Keratinocyte (primary cell): ENCODE data around the gene ITGB5. TPM values are rescaled to one million over a fixed set of nuclear protein-coding genes. Genes with fewer than 3 reads are reported as not detected.

Experiments used
- DNase-seq: peaks from one replicate; pipeline ENCODE4 v3.0.0-alpha.2; 2011; ENCODE audit warnings: low read depth, missing footprints, low spot score
- FAIRE-seq: peaks from 2 replicates; lab custom pipeline; 2011; peaks lifted over from hg19 to GRCh38; lab: Jason Lieb, UNC
- H2AFZ ChIP-seq: 2 replicates; pipeline ENCODE4 v1.6.0; 2012; ENCODE audit warnings: low read length, control low read depth, inconsistent platforms; ENCODE audit not compliant: control insufficient read depth
- H3K27ac ChIP-seq: 2 replicates; pipeline ENCODE4 v1.5.1; 2011; ENCODE audit warnings: low read length; ENCODE audit not compliant: control insufficient read depth, insufficient read depth
- H3K27me3 ChIP-seq: 3 replicates; pipeline ENCODE4 v1.6.0; 2011; ENCODE audit warnings: low read length; ENCODE audit not compliant: control insufficient read depth, insufficient read depth; ENCODE audit errors: extremely low read depth
- H3K36me3 ChIP-seq, 2 experiments: 2 replicates in 1 of 2; 3 replicates in 1 of 2; pipeline ENCODE4 v1.5.1; 2011; ENCODE audit warnings: low read length in 2 of 2, mild to moderate bottlenecking in 1 of 2; ENCODE audit not compliant: control insufficient read depth in 2 of 2, insufficient read depth in 2 of 2; ENCODE audit errors: extremely low read depth in 1 of 2
- H3K4me1 ChIP-seq: 3 replicates; pipeline ENCODE4 v1.5.1; 2011; ENCODE audit warnings: low read length; ENCODE audit not compliant: control insufficient read depth, insufficient read depth; ENCODE audit errors: extremely low read depth
- H3K4me2 ChIP-seq: 3 replicates; pipeline ENCODE4 v1.6.0; 2011; ENCODE audit warnings: low read depth, low read length; ENCODE audit not compliant: control insufficient read depth, insufficient read depth; ENCODE audit errors: extremely low read depth
- H3K4me3 ChIP-seq, 3 experiments: fragments of 200-600 bp in 1 of 3; sonication (generic) in 1 of 3; 2 replicates in 2 of 3; 3 replicates in 1 of 3; pipeline ENCODE4 v1.5.1; 2011 to 2016; ENCODE audit warnings: low read length in 3 of 3, mild to moderate bottlenecking in 3 of 3, control low read depth in 2 of 3, inconsistent platforms in 1 of 3, low read depth in 1 of 3, mixed read lengths in 1 of 3, mixed run types in 1 of 3, moderate library complexity in 1 of 3; ENCODE audit not compliant: control insufficient read depth in 2 of 3, insufficient read depth in 2 of 3; ENCODE audit errors: extremely low read depth in 1 of 3
- H3K79me2 ChIP-seq: 2 replicates; pipeline ENCODE4 v1.6.0; 2012; ENCODE audit warnings: low read length; ENCODE audit not compliant: control insufficient read depth, insufficient read depth
- H3K9ac ChIP-seq: 3 replicates; pipeline ENCODE4 v1.6.0; 2011; ENCODE audit warnings: low read length; ENCODE audit not compliant: control insufficient read depth, insufficient read depth; ENCODE audit errors: extremely low read depth
- H3K9me1 ChIP-seq: 3 replicates; pipeline ENCODE4 v1.6.0; 2011; ENCODE audit warnings: low read length; ENCODE audit not compliant: control insufficient read depth, insufficient read depth; ENCODE audit errors: extremely low read depth
- H3K9me3 ChIP-seq: 2 replicates; pipeline ENCODE4 v1.5.1; 2012; ENCODE audit warnings: low read depth, low read length; ENCODE audit not compliant: control insufficient read depth
- H4K20me1 ChIP-seq: 3 replicates; pipeline ENCODE4 v1.6.0; 2011; ENCODE audit warnings: low read length; ENCODE audit not compliant: control insufficient read depth, insufficient read depth; ENCODE audit errors: extremely low read depth
- CTCF ChIP-seq, 3 experiments: IDR thresholded peaks in 1 of 3; conservative IDR thresholded peaks in 1 of 3; optimal IDR thresholded peaks in 1 of 3; 2 replicates in 2 of 3; 3 replicates in 1 of 3; pipeline versions ENCODE3 to v1.5.1; 2011; ENCODE audit warnings: low read length in 3 of 3, mild to moderate bottlenecking in 3 of 3, moderate library complexity in 2 of 3, control low read depth in 1 of 3, inconsistent platforms in 1 of 3; ENCODE audit not compliant: insufficient read depth in 2 of 3; ENCODE audit errors: extremely low read depth in 1 of 3
- EZH2 ChIP-seq: IDR thresholded peaks from one replicate; pipeline ENCODE4 v1.6.1; 2012; ENCODE audit warnings: inconsistent platforms, mild to moderate bottlenecking, low read length, moderate library complexity
- dilution Hi-C: fragments of 300-500 bp; cut with MboI; formaldehyde crosslinking; loops from one replicate; pipeline ENCODE4 v1.7.0; 2020; ENCODE audit warnings: low sequenced_read_pairs; ENCODE audit not compliant: extremely low pct_ligation_motif_present
- polyA plus RNA-seq, 5 experiments: library from polyadenylated mRNA; depleted of rRNA in 3 of 5; stranded (reverse) in 3 of 5; stranded (forward) in 1 of 5; unstranded in 1 of 5; fragments of >200 nt; gene quantifications; 1 replicate in 1 of 5; 2 replicates in 3 of 5; 3 replicates in 1 of 5; pipeline versions ENCODE4 v1.2.1 to v1.2.3, GENCODE V29; 2011 to 2012; ENCODE audit warnings: missing spikeins in 2 of 5, low read depth in 1 of 5, low replicate concordance in 1 of 5

The ITGB5 gene
- polyA plus RNA-seq, 1 donor (not counting 4 experiments of a cell fraction or from before 2014, with no cell fraction given), result 136 TPM

- no peak for FAIRE-seq
- H3K79me2 ChIP-seq, result peaks cover 16% of the 10 kb centered on the region
- TF ChIP-seq CTCF (optimal IDR thresholded peaks at IDR 0.05 in 1 of 3, IDR thresholded peaks at IDR 0.05 in 1 of 3, conservative IDR thresholded peaks at IDR 0.05 in 1 of 3; ENCODE audit: extremely low read depth in 1 of 3, insufficient read depth in 2 of 3, low read length in 3 of 3), result no peak
- H3K9ac ChIP-seq, result no peak overlapping the region
- DNase-seq, result no peak
- no peaks in the 10 kb centered on the region for H4K20me1 ChIP-seq
- H3K27me3 ChIP-seq, result no peaks in the 10 kb centered on the region
- no peak overlapping the region for H2AFZ ChIP-seq
- no peaks in the 10 kb centered on the region for H3K9me3 ChIP-seq
- H3K4me2 ChIP-seq, result no peak overlapping the region
- no peak overlapping the region for H3K27ac ChIP-seq
- H3K9me1 ChIP-seq, result peaks cover 4% of the 10 kb centered on the region
- H3K4me3 ChIP-seq, result no peak overlapping the region
- peaks cover 43% of the 10 kb centered on the region for H3K4me1 ChIP-seq
- peaks cover 17 to 27% of the 10 kb centered on the region in 2 experiments for H3K36me3 ChIP-seq
- dilution Hi-C loops, result no loop called here
Observed at GRCh38 chr3:124836448-124836847, 50.7 kb downstream of the ITGB5 start.

- dilution Hi-C loops, result no loop called here
- Histone ChIP-seq H3K9me3 (no peaks in the 10 kb centered on the region), H3K79me2 (peaks cover 16% of the 10 kb centered on the region), H3K27ac (peak overlapping the region; percentile 74), H3K4me1 (peaks cover 43% of the 10 kb centered on the region), H3K9me1 (peaks cover 4% of the 10 kb centered on the region), H3K4me2 (peak overlapping the region; percentile 76), H3K27me3 (no peaks in the 10 kb centered on the region), H3K9ac (peak overlapping the region; percentile 70), H3K36me3 (peaks cover 12 to 26% of the 10 kb centered on the region in 2 experiments), H2AFZ (no peak overlapping the region), H3K4me3 (peak overlapping the region in 1 of 3 experiments; percentile 41), H4K20me1 (no peaks in the 10 kb centered on the region)
- TF ChIP-seq CTCF (optimal IDR thresholded peaks at IDR 0.05 in 1 of 3, IDR thresholded peaks at IDR 0.05 in 1 of 3, conservative IDR thresholded peaks at IDR 0.05 in 1 of 3; ENCODE audit: extremely low read depth in 1 of 3, insufficient read depth in 2 of 3, low read length in 3 of 3) (peak in 1 of 3 experiments; percentile 18), EZH2 (no peak)
- DNase-seq (peak; percentile 45), FAIRE-seq (peak; percentile 76)
Observed at GRCh38 chr3:124834723-124835718, 52.1 kb downstream of the ITGB5 start.
